Heart left ventricle (tissue), 16 donors: ENCODE data around the gene SLC45A3. TPM values are rescaled to one million over a fixed set of nuclear protein-coding genes. Genes with fewer than 3 reads are reported as not detected.

Source experiments
- ATAC-seq, 4 donors: fragments of 200-7000 bp; cut with Tn5 transposase; one replicate each; pipeline ENCODE4 v1.9.1; 2020 to 2022; ENCODE audit warnings: moderate library complexity in 4 of 4, mild to moderate bottlenecking in 3 of 4, moderate number of reproducible peaks in 1 of 4
- DNase-seq, 5 donors: peaks; one replicate each; pipeline ENCODE4 v3.0.0-alpha.2; 2020
- H3K27ac ChIP-seq, 12 donors: fragments of 200-600 bp; sonication (generic) in 4 of 12; one replicate each; pipeline versions ENCODE4 v1.5.0 to v1.8.0; 2016 to 2022; ENCODE audit warnings: mild to moderate bottlenecking in 2 of 12
- H3K27me3 ChIP-seq, 9 donors: fragments of 200-600 bp; sonication (generic) in 2 of 9; one replicate each; pipeline versions ENCODE4 v1.5.1 to v1.8.0; 2016 to 2022; ENCODE audit warnings: mild to moderate bottlenecking in 3 of 9
- H3K36me3 ChIP-seq, 9 donors: fragments of 200-600 bp; sonication (generic) in 2 of 9; one replicate each; pipeline versions ENCODE4 v1.5.0 to v1.8.0; 2018 to 2022; ENCODE audit warnings: mild to moderate bottlenecking in 2 of 9
- H3K4me1 ChIP-seq, 12 donors: fragments of 200-600 bp; sonication (generic) in 4 of 12; one replicate each; pipeline versions ENCODE4 v1.5.0 to v1.8.0; 2016 to 2022; ENCODE audit warnings: mild to moderate bottlenecking in 3 of 12
- H3K4me3 ChIP-seq, 12 donors: fragments of 200-600 bp; sonication (generic) in 4 of 12; one replicate each; pipeline versions ENCODE4 v1.5.0 to v1.8.0; 2017 to 2022; ENCODE audit warnings: mild to moderate bottlenecking in 9 of 12, moderate library complexity in 4 of 12
- H3K9me3 ChIP-seq, 12 donors: fragments of 200-600 bp; sonication (generic) in 4 of 12; one replicate each; pipeline versions ENCODE4 v1.5.0 to v1.8.0; 2016 to 2022; ENCODE audit warnings: mild to moderate bottlenecking in 1 of 12
- CTCF ChIP-seq, 12 donors: fragments of 200-600 bp; sonication (generic) in 4 of 12; IDR thresholded peaks; one replicate each; pipeline versions ENCODE4 v1.5.0 to v1.8.0; 2018 to 2022; ENCODE audit warnings: antibody characterized with exemption in 12 of 12, mild to moderate bottlenecking in 5 of 12
- POLR2A ChIP-seq, 2 donors: fragments of 450-650 bp; IDR thresholded peaks; one replicate each; pipeline ENCODE4 v1.6.1; 2017; ENCODE audit warnings: antibody characterized with exemption in 2 of 2, mild to moderate bottlenecking in 2 of 2, moderate library complexity in 2 of 2
- WGBS, 4 donors: extraction: QIAGEN DNeasy Blood & Tissue Kit in 2 of 4; methylation state at CpG; one replicate each; pipeline versions ENCODE4 v1.1.5 to v1.1.7; 2013 to 2018; 5-methylcytosine and 5-hydroxymethylcytosine counted together
- intact Hi-C, 10 donors: fragments of 100-400 bp; cut with DNase I; formaldehyde crosslinking; loops; one replicate each; pipeline versions ENCODE4 v1.11.1 to v1.14.2; 2022
- polyA plus RNA-seq, 2 donors: library from polyadenylated mRNA; stranded (reverse); fragments of 200-250 nt; gene quantifications; one replicate each; pipeline ENCODE4 v1.2.3, GENCODE V29; 2013
- total RNA-seq, 9 donors: library from RNA; depleted of rRNA in 2 of 9; stranded (reverse); fragments of >200 nt in 2 of 9; fragmentation: NEBNext Ultra II Directional in 3 of 9; extraction: Animal tissue kit (Norgen Biotek cat#: 25700) in 3 of 9; gene quantifications; one replicate each; pipeline versions ENCODE4 v1.1.0 to v1.2.4, GENCODE V29; 2016 to 2023
- donor health status: ischemic (EF 13 %, LVEDD 7.1; RV severe dilation, severe dysfunction).
- donor health status: healthy with polysubstance abuse.
- donor health status: DM: no; HTN: yes; CAD: no.
- donor health status: DM: no; HTN: no; CAD: no.
- donor health status: ischemic (EF 25% LVEDD 6.9; RV normal size, moderate dysfunction).
- donor health status: ischemic (EF 25% LVEDD 5.7; RV mildly dilated, moderate dysfunction).
- donor health status: healthy.
- donor health status: DM: yes; HTN: yes; CAD: no.
- donor health status: ischemic (EF 35%, LVEDD 5.7; RV mildly dilated, moderate dysfunction).
- donor health status: nonischemic (EF 11% LVEDD 7.7; RV severe dilation, severe dysfunction).
- donor health status: DM: yes; HTN: yes; CAD: no.
- donor health status: PGD.
- donor health status: ischemic (EF 29% LVEDD 5.4; RV normal size, mild dysfunction).
- donor health status: nonischemic (EF 23%, LVEDD 6.1; RV moderate dilation, normal function).

Gene SLC45A3
- total and polyA plus RNA-seq, 11 donors = 1.2 to 6.1 (median 2.6) TPM

- Histone ChIP-seq H3K27me3 (no peaks in the 10 kb centered on the region), H3K4me3 (no peak overlapping the region), H3K9me3 (no peaks in the 10 kb centered on the region), H3K27ac (no peak overlapping the region), H3K4me1 (peaks cover 0 to 34% (median 8%) of the 10 kb centered on the region in 12 donors), H3K36me3 (no peaks in the 10 kb centered on the region)
- TF ChIP-seq POLR2A (IDR thresholded peaks at IDR 0.05) (no peak), CTCF (IDR thresholded peaks at IDR 0.05) (no peak)
- no peak for ATAC-seq
- no peak for DNase-seq
- WGBS, 4 donors = 84 to 90% (median 85%) methylated on average over 4 of the region's 4 CpGs
- intact Hi-C loops = loop anchor here in 3 of 10 donors (5.0 to 10.0 kb wide), 3 partner anchors 242 to 304 kb away; no protein-coding TSS in a partner anchor
Measured at GRCh38 chr1:205672970-205673369, 7.3 kb downstream of the SLC45A3 start.

- DNase-seq (no peak), ATAC-seq (no peak)
- H3K27ac ChIP-seq = no peak overlapping the region
- peaks cover 0 to 29% (median 7%) of the 10 kb centered on the region in 12 donors for H3K4me1 ChIP-seq
- whole genome bisulfite sequencing, 4 donors = 88 to 91% (median 90%) methylated on average over 11 of the region's 11 CpGs
- intact Hi-C loops = loop anchor here in 3 of 10 donors (5.0 to 10.0 kb wide), 3 partner anchors 242 to 305 kb away; no protein-coding TSS in a partner anchor
- TF ChIP-seq POLR2A (IDR thresholded peaks at IDR 0.05) (no peak), CTCF (IDR thresholded peaks at IDR 0.05) (no peak)
- no peaks in the 10 kb centered on the region for H3K9me3 ChIP-seq
- H3K36me3 ChIP-seq = no peaks in the 10 kb centered on the region
- H3K4me3 ChIP-seq = no peak overlapping the region
- H3K27me3 ChIP-seq = no peaks in the 10 kb centered on the region
Measured at GRCh38 chr1:205672395-205672889, 7.9 kb downstream of the SLC45A3 start.

GRCh38 chr1:205670611-205671430 lies 9.5 kb downstream of the SLC45A3 start:
- H3K27me3 ChIP-seq = no peaks in the 10 kb centered on the region
- H3K4me3 ChIP-seq = no peak overlapping the region
- DNase-seq (no peak), ATAC-seq (no peak)
- 85 to 93% (median 90%) methylated on average over 11 to 13 of the region's 13 CpGs for WGBS, 4 donors
- no peak for TF ChIP-seq POLR2A (IDR thresholded peaks at IDR 0.05)
- TF ChIP-seq CTCF (IDR thresholded peaks at IDR 0.05) = no peak
- no peaks in the 10 kb centered on the region for H3K36me3 ChIP-seq
- intact Hi-C loops = loop anchor here in 3 of 10 donors (5.0 to 10.0 kb wide), 3 partner anchors 244 to 306 kb away; no protein-coding TSS in a partner anchor
- H3K27ac ChIP-seq = no peak overlapping the region
- H3K9me3 ChIP-seq = no peaks in the 10 kb centered on the region
- H3K4me1 ChIP-seq = peaks cover 0 to 22% (median under 1%) of the 10 kb centered on the region in 12 donors

GRCh38 chr1:205670150-205670446 lies 10.2 kb downstream of the SLC45A3 start:
- intact Hi-C loops = loop anchor here in 3 of 10 donors (5.0 to 10.0 kb wide), 3 partner anchors 245 to 307 kb away; no protein-coding TSS in a partner anchor
- no peaks in the 10 kb centered on the region for H3K27me3 ChIP-seq
- ATAC-seq (no peak), DNase-seq (no peak)
- 84 to 96% (median 87%) methylated on average over 4 to 5 of the region's 5 CpGs for WGBS, 4 donors
- H3K4me3 ChIP-seq = no peak overlapping the region
- H3K36me3 ChIP-seq = no peaks in the 10 kb centered on the region
- TF ChIP-seq CTCF (IDR thresholded peaks at IDR 0.05) (no peak), POLR2A (IDR thresholded peaks at IDR 0.05) (no peak)
- peaks cover 0 to 27% (median 2%) of the 10 kb centered on the region in 12 donors for H3K4me1 ChIP-seq
- H3K9me3 ChIP-seq = no peaks in the 10 kb centered on the region
- H3K27ac ChIP-seq = no peak overlapping the region
